HepG2 (cell line): ENCODE results near the gene NRL. TPM values are rescaled to one million over a fixed set of nuclear protein-coding genes. Genes with fewer than 3 reads are reported as not detected.
A peak's percentile ranks its signal among the peaks of the same experiment; 100 is the strongest.

Experiments
- AGO1 ChIP-seq: fragments of 200-400 bp; formaldehyde crosslinking; IDR thresholded peaks from 2 replicates; pipeline ENCODE4 v1.6.1; 2017; ENCODE audit warnings: mild to moderate bottlenecking, low read depth, low read length, moderate library complexity; ENCODE audit not compliant: poor library complexity, severe bottlenecking
- ATF6 ChIP-seq: sonication (generic); formaldehyde crosslinking; conservative IDR thresholded peaks from 2 replicates; pipeline ENCODE4 v1.4.0; 2020; ENCODE audit warnings: missing genetic modification reagents
- CBFB ChIP-seq: sonication (generic); formaldehyde crosslinking; IDR thresholded peaks from 2 replicates; pipeline ENCODE4 v1.4.0; 2020; ENCODE audit warnings: missing genetic modification reagents
- CCAR2 ChIP-seq: fragments of 200-400 bp; formaldehyde crosslinking; optimal IDR thresholded peaks from 2 replicates; pipeline ENCODE3; 2018; ENCODE audit warnings: low read depth, mild to moderate bottlenecking, low read length, moderate library complexity
- FOXA1 ChIP-seq, 2 experiments: fragments of 450-650 bp in 1 of 2; sonication (generic) in 1 of 2; formaldehyde crosslinking in 1 of 2; IDR thresholded peaks; 2 replicates each; pipeline versions ENCODE4 v1.4.0 to v1.6.1; 2016 to 2020; ENCODE audit warnings: missing genetic modification reagents in 1 of 2
- HMG20B ChIP-seq: conservative IDR thresholded peaks from 2 replicates; pipeline ENCODE4 v1.6.1; 2016; ENCODE audit warnings: missing genetic modification reagents, missing compliant biosample characterization
- HNRNPH1 ChIP-seq: fragments of 200-400 bp; formaldehyde crosslinking; optimal IDR thresholded peaks from 2 replicates; pipeline ENCODE3; 2017; ENCODE audit warnings: mild to moderate bottlenecking, low read depth, low read length
- MZF1 ChIP-seq: sonication (generic); formaldehyde crosslinking; IDR thresholded peaks from 2 replicates; pipeline ENCODE4 v1.8.1; 2023; ENCODE audit warnings: mild to moderate bottlenecking, missing genetic modification reagents, borderline replicate concordance
- PATZ1 ChIP-seq: sonication (generic); formaldehyde crosslinking; IDR thresholded peaks from 2 replicates; pipeline ENCODE4 v1.4.0; 2020; ENCODE audit warnings: missing genetic modification reagents
- PITX1 ChIP-seq: sonication (generic); formaldehyde crosslinking; IDR thresholded peaks from 2 replicates; pipeline ENCODE4 v1.5.1; 2020; ENCODE audit warnings: mild to moderate bottlenecking, missing genetic modification reagents
- RAD21 ChIP-seq: fragments of 450-650 bp; formaldehyde crosslinking; IDR thresholded peaks from 2 replicates; pipeline ENCODE4 v1.5.0; 2020; ENCODE audit warnings: mild to moderate bottlenecking
- TAF15 ChIP-seq: fragments of 200-400 bp; formaldehyde crosslinking; IDR thresholded peaks from one replicate; pipeline ENCODE4 v1.6.1; 2018; ENCODE audit warnings: mild to moderate bottlenecking, low read depth, low read length; ENCODE audit not compliant: poor library complexity, severe bottlenecking
- TOE1 ChIP-seq: sonication (generic); formaldehyde crosslinking; IDR thresholded peaks from 2 replicates; pipeline ENCODE4 v1.4.0; 2020; ENCODE audit warnings: mild to moderate bottlenecking, missing genetic modification reagents
- YEATS4 ChIP-seq: sonication (generic); formaldehyde crosslinking; IDR thresholded peaks from 2 replicates; pipeline ENCODE4 v1.4.0; 2020; ENCODE audit warnings: missing genetic modification reagents, borderline replicate concordance
- ZFP36L1 ChIP-seq: sonication (generic); formaldehyde crosslinking; IDR thresholded peaks from 2 replicates; pipeline ENCODE4 v1.8.0; 2022; ENCODE audit warnings: mild to moderate bottlenecking, missing genetic modification reagents, moderate library complexity
- ZNF235 ChIP-seq: sonication (generic); formaldehyde crosslinking; IDR thresholded peaks from 2 replicates; pipeline ENCODE4 v1.8.1; 2023; ENCODE audit warnings: mild to moderate bottlenecking, missing genetic modification reagents, borderline replicate concordance
- ZNF503 ChIP-seq: sonication (generic); formaldehyde crosslinking; IDR thresholded peaks from 2 replicates; pipeline ENCODE4 v1.4.0; 2020; ENCODE audit warnings: missing genetic modification reagents
- ZNF543 ChIP-seq: sonication (generic); formaldehyde crosslinking; IDR thresholded peaks from 2 replicates; pipeline ENCODE4 v1.4.0; 2020; ENCODE audit warnings: mild to moderate bottlenecking, missing genetic modification reagents
- ZNF556 ChIP-seq: sonication (generic); formaldehyde crosslinking; IDR thresholded peaks from 2 replicates; pipeline ENCODE4 v1.4.0; 2020; ENCODE audit warnings: mild to moderate bottlenecking, missing genetic modification reagents, borderline replicate concordance
- ZNF598 ChIP-seq: sonication (generic); formaldehyde crosslinking; IDR thresholded peaks from 2 replicates; pipeline ENCODE4 v1.5.1; 2020; ENCODE audit warnings: mild to moderate bottlenecking, missing genetic modification reagents, borderline replicate concordance
- ZNF776 ChIP-seq: sonication (generic); formaldehyde crosslinking; IDR thresholded peaks from 2 replicates; pipeline ENCODE4 v1.4.0; 2020; ENCODE audit warnings: mild to moderate bottlenecking, missing genetic modification reagents
- polyA plus RNA-seq, 8 experiments: library from polyadenylated mRNA; depleted of rRNA in 3 of 8; stranded (reverse) in 7 of 8; unstranded in 1 of 8; fragments of >200 nt; fragmentation: Illumina TruSeq in 4 of 8; extraction: Trizol in 4 of 8; gene quantifications; 2 replicates each; pipeline versions ENCODE4 v1.2.1 to v1.2.3, GENCODE V29; 2011 to 2016; ENCODE audit warnings: low read depth in 4 of 8, missing spikeins in 1 of 8, mixed read lengths in 1 of 8; ENCODE audit not compliant: insufficient read depth in 1 of 8
- total RNA-seq, 5 experiments: library from RNA; depleted of rRNA; stranded (reverse); fragments of >200 nt; fragmentation: Illumina TruSeq; extraction: Trizol; gene quantifications; 2 replicates each; pipeline ENCODE4 v1.2.3, GENCODE V29; 2016; ENCODE audit warnings: low read depth in 1 of 5

Gene NRL
- total and polyA plus RNA-seq, 2 of the 13 experiments (the other 11 are each of a cell fraction or from before 2014, with no cell fraction given): 2.5 to 4.7 TPM

- peak; percentile 91; the same call in 1 of the 2 replicates for TF ChIP-seq MZF1 (CRISPR knock-in tag)
- TF ChIP-seq TAF15: peak; percentile 37
- TF ChIP-seq PITX1 (CRISPR knock-in tag): 0 out of 2 replicates have a peak, but pooled peaks have one; percentile 40
- TF ChIP-seq ZNF776 (CRISPR knock-in tag): 0 out of 2 replicates have a peak, but pooled peaks have one; percentile 22
- no peak; the same call in 1 of the 2 replicates for TF ChIP-seq ZNF503 (CRISPR knock-in tag)
- 0 out of 2 replicates have a peak, but pooled peaks have one; percentile 42 for TF ChIP-seq HMG20B (CRISPR knock-in tag)
- peak; percentile 63; the same call in 1 of the 2 replicates for TF ChIP-seq TOE1 (CRISPR knock-in tag)
- no peak for TF ChIP-seq CBFB (CRISPR knock-in tag)
- peak; percentile 94 for TF ChIP-seq ZFP36L1
- TF ChIP-seq ZNF543: peak; percentile 24; the same call in 1 of the 2 replicates
- TF ChIP-seq ZNF556 (CRISPR knock-in tag): peak; percentile 57; the same call in 1 of the 2 replicates
- peak; percentile 39 for TF ChIP-seq RAD21 (CRISPR knock-in tag)
- TF ChIP-seq PATZ1 (CRISPR knock-in tag): peak; percentile 63; the same call in 1 of the 2 replicates
- TF ChIP-seq ATF6 (CRISPR knock-in tag): no peak
- no peak for TF ChIP-seq AGO1
- peak; percentile 86 for TF ChIP-seq YEATS4
- TF ChIP-seq ZNF598 (CRISPR knock-in tag): peak; percentile 23; the same call in 1 of the 2 replicates
- peak; percentile 86 for TF ChIP-seq HNRNPH1
- 0 out of 2 replicates have a peak, but pooled peaks have one; percentile 2 for TF ChIP-seq ZNF235 (CRISPR knock-in tag)
- TF ChIP-seq CCAR2: no peak
- no peak for TF ChIP-seq FOXA1 (IDR thresholded peaks at IDR 0.05)
- no peak for TF ChIP-seq FOXA1 (CRISPR knock-in tag; IDR thresholded peaks at IDR 0.05)
These were observed 32.4 kb upstream of the NRL start, which contains the start of gene RNF31 (continued) for GRCh38 chr14:24146978-24147760.
